Esophagus muscularis mucosa (tissue), 4 donors: ENCODE measurements around the gene ABCB1. TPM values are rescaled to one million over a fixed set of nuclear protein-coding genes. Genes with fewer than 3 reads are reported as not detected.

Experiments
- DNase-seq: peaks from one replicate; pipeline ENCODE4 v3.0.0-alpha.2; 2017; ENCODE audit errors: extremely low spot score
- H3K27ac ChIP-seq, 4 donors: fragments of 200-600 bp; sonication (generic); replicated peaks in 1 of 4; 1 replicate in 3 of 4; 2 replicates in 1 of 4; pipeline ENCODE4 v1.5.1; 2016 to 2019; ENCODE audit warnings: mild to moderate bottlenecking in 1 of 4
- H3K27me3 ChIP-seq, 4 donors: fragments of 200-600 bp; sonication (generic); one replicate each; pipeline versions ENCODE4 v1.5.1 to v1.6.0; 2016 to 2019
- H3K36me3 ChIP-seq, 4 donors: fragments of 200-600 bp; sonication (generic); one replicate each; pipeline ENCODE4 v1.5.1; 2016 to 2019
- H3K4me1 ChIP-seq, 4 donors: fragments of 200-600 bp; sonication (generic); one replicate each; pipeline ENCODE4 v1.5.1; 2016 to 2019
- H3K4me3 ChIP-seq, 4 donors: fragments of 200-600 bp; sonication (generic); 1 replicate in 2 of 4; 2 replicates in 2 of 4; pipeline ENCODE4 v1.5.1; 2016 to 2019; ENCODE audit warnings: mild to moderate bottlenecking in 4 of 4, moderate library complexity in 1 of 4
- H3K9me3 ChIP-seq, 4 donors: fragments of 200-600 bp; sonication (generic); 1 replicate in 3 of 4; 2 replicates in 1 of 4; pipeline ENCODE4 v1.5.1; 2016 to 2019
- EP300 ChIP-seq: sonication (generic); formaldehyde crosslinking; IDR thresholded peaks from one replicate; pipeline ENCODE4 v1.6.1; 2017; ENCODE audit warnings: antibody characterized with exemption
- POLR2A ChIP-seq: fragments of 450-650 bp; IDR thresholded peaks from one replicate; pipeline ENCODE4 v1.6.1; 2017; ENCODE audit warnings: antibody characterized with exemption, moderate library complexity, mild to moderate bottlenecking, low read depth
- POLR2AphosphoS5 ChIP-seq, 2 donors: sonication (generic); formaldehyde crosslinking; IDR thresholded peaks; one replicate each; pipeline ENCODE4 v1.6.1; 2017; ENCODE audit warnings: antibody characterized with exemption in 2 of 2
- WGBS: methylation state at CpG from one replicate; pipeline ENCODE4 v1.1.5; 2018; 5-methylcytosine and 5-hydroxymethylcytosine counted together
- intact Hi-C: fragments of 100-400 bp; cut with DNase I; formaldehyde crosslinking; loops from one replicate; pipeline ENCODE4 v1.15.1; 2023
- total RNA-seq, 4 donors: library from RNA; depleted of rRNA; stranded (reverse); fragments of >200 nt; gene quantifications; one replicate each; pipeline versions ENCODE4 v1.1.0 to v1.2.1, GENCODE V29; 2016
- TF ChIP-seq, protein P1 (sequence below), 3 experiments: fragments of 200-600 bp in 2 of 3; fragments of 450-650 bp in 1 of 3; sonication (generic) in 2 of 3; IDR thresholded peaks; one replicate each; pipeline ENCODE4 v1.5.1; 2017 to 2019; ENCODE audit warnings: antibody characterized with exemption in 3 of 3, mild to moderate bottlenecking in 2 of 3, moderate library complexity in 1 of 3

Gene ABCB1
- total RNA-seq, 4 donors from 2014 or later = 4.2 to 11.1 (median 6.0) TPM

DNA sequence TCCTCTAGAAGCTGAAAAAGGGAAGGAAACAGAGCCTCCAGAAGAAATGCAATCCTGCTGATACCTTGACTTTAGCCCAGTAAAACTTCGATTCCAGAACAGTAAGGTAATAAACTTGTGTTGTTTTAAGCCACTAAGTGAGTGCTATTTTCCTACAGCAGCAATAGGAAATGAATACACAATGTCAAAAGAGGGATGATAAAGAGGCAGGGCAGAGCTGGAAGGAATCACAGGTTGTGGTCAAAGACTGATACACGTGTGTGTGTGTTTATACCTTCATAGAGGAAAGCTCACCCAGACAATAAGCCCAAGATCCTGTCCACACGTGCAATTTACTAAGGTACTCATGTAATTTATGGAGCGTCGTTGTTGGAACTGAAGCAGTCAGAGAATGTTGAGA is 9.5 kb downstream of the ABCB1 start:
- DNase-seq = no peak
- H3K27me3 ChIP-seq = no peaks in the 10 kb centered on the region
- H3K4me1 ChIP-seq = no peaks in the 10 kb centered on the region
- H3K9me3 ChIP-seq = no peaks in the 10 kb centered on the region
- 72% methylated on average over 5 of the region's 5 CpGs for WGBS
- TF ChIP-seq POLR2A = no peak
- TF ChIP-seq, protein P1, sequence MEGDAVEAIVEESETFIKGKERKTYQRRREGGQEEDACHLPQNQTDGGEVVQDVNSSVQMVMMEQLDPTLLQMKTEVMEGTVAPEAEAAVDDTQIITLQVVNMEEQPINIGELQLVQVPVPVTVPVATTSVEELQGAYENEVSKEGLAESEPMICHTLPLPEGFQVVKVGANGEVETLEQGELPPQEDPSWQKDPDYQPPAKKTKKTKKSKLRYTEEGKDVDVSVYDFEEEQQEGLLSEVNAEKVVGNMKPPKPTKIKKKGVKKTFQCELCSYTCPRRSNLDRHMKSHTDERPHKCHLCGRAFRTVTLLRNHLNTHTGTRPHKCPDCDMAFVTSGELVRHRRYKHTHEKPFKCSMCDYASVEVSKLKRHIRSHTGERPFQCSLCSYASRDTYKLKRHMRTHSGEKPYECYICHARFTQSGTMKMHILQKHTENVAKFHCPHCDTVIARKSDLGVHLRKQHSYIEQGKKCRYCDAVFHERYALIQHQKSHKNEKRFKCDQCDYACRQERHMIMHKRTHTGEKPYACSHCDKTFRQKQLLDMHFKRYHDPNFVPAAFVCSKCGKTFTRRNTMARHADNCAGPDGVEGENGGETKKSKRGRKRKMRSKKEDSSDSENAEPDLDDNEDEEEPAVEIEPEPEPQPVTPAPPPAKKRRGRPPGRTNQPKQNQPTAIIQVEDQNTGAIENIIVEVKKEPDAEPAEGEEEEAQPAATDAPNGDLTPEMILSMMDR (IDR thresholded peaks at IDR 0.05) = no peak
- TF ChIP-seq POLR2AphosphoS5 (IDR thresholded peaks at IDR 0.05) = no peak
- H3K4me3 ChIP-seq = no peak overlapping the region
- no peaks in the 10 kb centered on the region for H3K36me3 ChIP-seq
- intact Hi-C loops = no loop called here
- H3K27ac ChIP-seq = no peak overlapping the region

DNA sequence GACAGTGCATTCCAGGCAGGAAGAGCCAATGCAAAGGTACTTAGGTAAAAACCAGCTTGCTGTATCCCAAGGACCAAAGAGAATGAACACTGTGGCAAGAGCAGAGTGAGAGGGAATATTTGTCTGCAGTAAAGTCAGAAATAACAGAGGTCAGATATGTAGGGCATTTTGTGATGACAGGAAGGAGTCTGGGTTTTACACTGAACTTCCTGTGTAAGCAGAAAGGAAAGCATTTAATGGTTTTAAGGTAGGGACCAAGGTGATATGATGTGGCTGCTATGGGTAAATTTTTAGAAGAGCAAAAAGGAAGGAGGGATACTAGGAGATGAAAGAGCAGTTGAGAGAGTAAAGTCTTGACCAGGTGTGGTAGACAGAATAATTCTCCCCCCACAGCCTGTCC is 10.1 kb downstream of the ABCB1 start:
- no peaks in the 10 kb centered on the region for H3K9me3 ChIP-seq
- TF ChIP-seq, protein P1 (IDR thresholded peaks at IDR 0.05) = no peak
- no peak for TF ChIP-seq POLR2A
- intact Hi-C loops = no loop called here
- H3K4me3 ChIP-seq = no peak overlapping the region
- DNase-seq = no peak
- H3K36me3 ChIP-seq = no peaks in the 10 kb centered on the region
- no peaks in the 10 kb centered on the region for H3K4me1 ChIP-seq
- H3K27me3 ChIP-seq = no peaks in the 10 kb centered on the region
- H3K27ac ChIP-seq = no peak overlapping the region

DNA sequence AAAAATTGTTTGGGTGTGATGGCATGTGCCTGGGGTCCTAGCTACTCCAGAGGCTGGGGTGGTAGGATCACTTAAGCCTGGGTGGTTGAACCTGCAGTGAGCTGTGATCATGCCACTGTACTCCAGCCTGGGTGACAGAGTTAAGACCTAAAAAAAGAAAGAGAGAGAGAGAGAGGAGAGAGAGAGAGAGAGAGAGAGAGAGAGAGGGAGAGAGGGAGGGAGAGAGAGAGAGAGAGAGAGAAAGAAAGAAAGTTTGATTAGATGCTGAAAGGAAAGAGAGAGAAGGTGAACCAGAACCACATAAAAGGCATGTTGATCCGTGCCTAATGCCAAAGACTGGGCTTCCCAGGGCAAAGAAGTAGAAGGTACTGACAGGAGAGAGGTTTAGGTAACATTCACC is 11.1 kb downstream of the ABCB1 start:
- WGBS = 74% methylated on average over 1 of the region's 1 CpG
- TF ChIP-seq POLR2A = no peak
- TF ChIP-seq, protein P1 (IDR thresholded peaks at IDR 0.05) = no peak
- no peak for TF ChIP-seq EP300
- TF ChIP-seq POLR2AphosphoS5 (IDR thresholded peaks at IDR 0.05) = no peak

DNA sequence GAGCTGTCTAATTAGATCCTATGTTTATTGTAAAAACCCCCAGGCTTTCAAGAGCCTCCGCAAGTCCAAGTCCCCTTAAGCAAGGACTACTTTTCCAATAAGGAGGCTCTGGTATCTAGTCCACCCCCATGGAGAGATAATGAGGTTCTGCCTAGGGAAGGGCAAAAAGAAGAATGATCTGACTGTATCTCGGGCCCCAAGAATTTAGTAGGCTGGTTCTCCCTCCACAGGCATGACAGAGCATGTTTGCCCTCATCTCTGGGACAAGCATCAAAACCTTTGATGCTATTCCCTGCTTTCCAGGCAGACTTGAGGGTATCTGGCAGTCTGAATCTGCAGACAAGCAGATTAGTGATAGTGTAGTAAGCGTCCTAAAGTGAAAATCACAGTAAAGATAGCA is 19.0 kb downstream of the ABCB1 start:
- H3K27ac ChIP-seq = no peak overlapping the region
- no peak overlapping the region for H3K4me3 ChIP-seq
- WGBS = 82% methylated on average over 3 of the region's 3 CpGs
- TF ChIP-seq POLR2A (no peak), POLR2AphosphoS5 (IDR thresholded peaks at IDR 0.05) (no peak), EP300 (no peak)
- TF ChIP-seq, protein P1 (IDR thresholded peaks at IDR 0.05) = no peak
- no peaks in the 10 kb centered on the region for H3K36me3 ChIP-seq
- DNase-seq = no peak
- no peaks in the 10 kb centered on the region for H3K9me3 ChIP-seq
- H3K4me1 ChIP-seq = no peaks in the 10 kb centered on the region
- H3K27me3 ChIP-seq = peaks cover 0 to 7% (median 0%) of the 10 kb centered on the region in 4 donors
- intact Hi-C loops = no loop called here

More for the DNA sequence above, 11.1 kb downstream of the ABCB1 start:
- Histone ChIP-seq H3K4me3 (no peak overlapping the region), H3K27ac (no peak overlapping the region), H3K27me3 (no peaks in the 10 kb centered on the region), H3K36me3 (no peaks in the 10 kb centered on the region), H3K4me1 (no peaks in the 10 kb centered on the region), H3K9me3 (no peaks in the 10 kb centered on the region)
- DNase-seq = no peak
- intact Hi-C loops = no loop called here

DNA sequence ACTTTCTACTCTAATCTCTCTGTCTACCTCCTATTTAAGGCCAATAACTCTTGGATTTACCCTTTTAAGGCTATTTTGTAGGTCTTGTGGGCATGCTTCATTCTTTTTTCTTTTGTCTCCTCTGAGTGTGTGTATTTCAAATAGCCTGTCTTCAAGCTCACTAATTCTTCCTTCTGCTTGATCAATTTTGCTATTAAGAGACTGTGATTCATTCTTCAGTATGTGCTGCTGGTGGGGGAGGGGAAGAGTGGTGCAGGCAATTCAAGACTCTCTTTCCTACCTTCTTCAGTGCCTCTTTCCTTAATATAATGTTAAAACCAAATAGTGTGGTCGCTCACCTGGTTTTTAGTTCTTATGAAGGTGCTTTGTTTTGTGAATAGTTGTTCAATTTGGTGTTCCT is 20.0 kb downstream of the ABCB1 start:
- no peak for DNase-seq
- Histone ChIP-seq H3K27me3 (peaks cover 0 to 7% (median 0%) of the 10 kb centered on the region in 4 donors), H3K27ac (no peak overlapping the region), H3K4me1 (peaks cover 1 to 4% (median 3%) of the 10 kb centered on the region in 4 donors), H3K9me3 (no peaks in the 10 kb centered on the region), H3K36me3 (no peaks in the 10 kb centered on the region), H3K4me3 (no peak overlapping the region)
- TF ChIP-seq POLR2AphosphoS5 (IDR thresholded peaks at IDR 0.05) (no peak), EP300 (no peak), POLR2A (no peak)
- TF ChIP-seq, protein P1 (IDR thresholded peaks at IDR 0.05) = no peak
- WGBS = 95% methylated on average over 1 of the region's 1 CpG
- intact Hi-C loops = no loop called here
